GM12891 (cell line): Measurements from ENCODE around the gene LRWD1.
"Not testable (repeated sequence)": the region's sequence is repeated elsewhere in the genome, so short reads cannot be mapped to it uniquely, and the experiment has no call there.

Experiments
- DNase-seq: peaks from one replicate; pipeline ENCODE4 v3.0.0; 2011; ENCODE audit warnings: low spot score; ENCODE audit not compliant: insufficient read length
- FAIRE-seq: peaks from 2 replicates; lab custom pipeline; 2011; peaks lifted over from hg19 to GRCh38; lab: Jason Lieb, UNC
- PAX5 ChIP-seq: IDR thresholded peaks from 2 replicates; pipeline ENCODE4 v1.6.1; 2011; ENCODE audit warnings: low read length, moderate library complexity, mild to moderate bottlenecking; ENCODE audit not compliant: insufficient read depth, severe bottlenecking
- POLR2A ChIP-seq: IDR thresholded peaks from 2 replicates; pipeline ENCODE4 v1.6.1; 2011; ENCODE audit warnings: low read depth, low read length, control low read depth
- POLR2AphosphoS5 ChIP-seq: IDR thresholded peaks from 2 replicates; pipeline ENCODE4 v1.6.1; 2011; ENCODE audit warnings: low read depth, low read length, control low read depth
- POU2F2 ChIP-seq: IDR thresholded peaks from 2 replicates; pipeline ENCODE4 v1.6.1; 2011; ENCODE audit warnings: low read depth, mild to moderate bottlenecking, control low read depth, low read length, moderate library complexity
- SPI1 ChIP-seq: IDR thresholded peaks from 2 replicates; pipeline ENCODE4 v1.6.1; 2011; ENCODE audit warnings: low read depth, low read length, control low read depth
- TAF1 ChIP-seq: IDR thresholded peaks from 2 replicates; pipeline ENCODE4 v1.6.1; 2011; ENCODE audit warnings: low read depth, low read length, control low read depth

LRWD1 gene

DNA sequence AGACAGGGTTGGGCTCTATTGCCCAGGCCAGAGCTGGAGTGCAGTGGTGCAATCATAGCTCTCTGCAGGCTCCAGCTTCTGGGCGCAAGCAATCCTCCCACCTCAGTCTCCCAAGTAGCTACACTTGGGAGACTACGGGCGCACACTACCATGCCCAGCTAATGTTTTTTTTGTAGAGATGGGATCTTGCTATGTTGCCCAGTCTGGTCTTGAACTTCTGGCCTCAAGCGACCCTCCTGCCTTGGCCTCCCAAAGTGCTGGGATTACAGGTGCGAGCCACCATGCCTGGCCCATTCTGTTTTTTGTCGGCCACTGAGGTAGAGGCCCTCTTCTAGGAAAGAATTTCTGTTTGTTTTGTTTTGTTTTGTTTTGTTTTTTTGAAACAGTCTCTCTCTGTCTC lies 12.3 kb upstream of the LRWD1 start:
- DNase-seq (no peak), FAIRE-seq (no peak)
- TF ChIP-seq POLR2AphosphoS5: no peak
- TF ChIP-seq PAX5: no peak
- TF ChIP-seq POLR2A: no peak
- no peak for TF ChIP-seq POU2F2
- TF ChIP-seq SPI1: no peak
- no peak for TF ChIP-seq TAF1

- no peak for FAIRE-seq
- no peak for DNase-seq
- no peak for TF ChIP-seq POU2F2
- no peak for TF ChIP-seq TAF1
- no peak for TF ChIP-seq POLR2AphosphoS5
- no peak for TF ChIP-seq SPI1
- TF ChIP-seq POLR2A: no peak
These were observed 11.5 kb upstream of the LRWD1 start for GRCh38 chr7:102453319-102453718.

DNA sequence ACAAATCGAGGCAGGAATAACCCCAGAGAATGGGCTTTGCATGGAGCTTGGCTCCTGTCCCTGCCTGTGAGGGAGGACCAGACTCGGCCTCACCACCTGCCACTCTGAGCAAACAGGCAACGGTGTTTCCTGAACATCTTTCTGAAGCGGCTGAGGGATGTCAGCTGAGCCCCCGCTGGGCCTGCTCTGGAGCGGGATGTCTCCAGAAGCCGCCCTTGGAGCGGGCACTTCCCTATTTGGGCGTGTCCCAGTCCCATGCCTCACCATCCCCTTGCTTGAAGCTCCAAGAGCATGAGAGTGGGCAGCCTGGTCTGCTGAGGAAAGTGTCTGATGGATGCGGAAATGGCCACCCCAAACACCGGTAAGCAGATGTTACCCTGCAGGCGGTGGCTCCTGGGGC lies 10.3 kb upstream of the LRWD1 start:
- DNase-seq (no peak), FAIRE-seq (no peak)
- TF ChIP-seq PAX5: no peak
- no peak for TF ChIP-seq POLR2AphosphoS5
- TF ChIP-seq POU2F2: no peak
- TF ChIP-seq SPI1: no peak
- no peak for TF ChIP-seq TAF1
- no peak for TF ChIP-seq POLR2A

GRCh38 chr7:102454932-102455331 lies 9.9 kb upstream of the LRWD1 start:
- FAIRE-seq, DNase-seq: not testable (repeated sequence)

GRCh38 chr7:102455596-102455995 lies 9.2 kb upstream of the LRWD1 start:
- no peak for FAIRE-seq
- no peak for DNase-seq
- TF ChIP-seq SPI1: no peak
- TF ChIP-seq POLR2A: no peak
- no peak for TF ChIP-seq POLR2AphosphoS5
- TF ChIP-seq POU2F2: no peak
- TF ChIP-seq PAX5: no peak
- no peak for TF ChIP-seq TAF1

DNA sequence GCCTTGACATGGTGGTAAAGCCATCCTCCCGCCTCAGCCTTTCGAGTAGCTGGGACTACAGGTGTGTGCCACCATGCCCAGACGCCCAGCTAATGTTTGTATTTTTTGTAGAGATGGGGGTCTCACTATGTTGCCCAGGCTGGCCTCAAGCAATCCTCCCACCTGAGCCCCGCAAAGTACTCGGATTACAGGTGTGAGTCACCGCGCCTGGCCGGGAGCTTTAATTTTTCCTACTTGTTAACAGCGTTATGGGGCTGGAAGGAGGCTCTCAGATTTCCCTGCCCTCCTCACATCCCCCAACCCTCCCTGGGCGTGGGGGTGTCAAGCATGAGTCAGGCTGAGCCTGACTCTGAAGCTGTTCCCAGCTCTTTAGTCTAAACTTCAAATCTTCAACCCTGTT lies 8.5 kb upstream of the LRWD1 start:
- TF ChIP-seq POLR2A (no peak), SPI1 (no peak), POLR2AphosphoS5 (no peak), TAF1 (no peak), POU2F2 (no peak), PAX5 (no peak)
- FAIRE-seq (no peak), DNase-seq (no peak)

DNA sequence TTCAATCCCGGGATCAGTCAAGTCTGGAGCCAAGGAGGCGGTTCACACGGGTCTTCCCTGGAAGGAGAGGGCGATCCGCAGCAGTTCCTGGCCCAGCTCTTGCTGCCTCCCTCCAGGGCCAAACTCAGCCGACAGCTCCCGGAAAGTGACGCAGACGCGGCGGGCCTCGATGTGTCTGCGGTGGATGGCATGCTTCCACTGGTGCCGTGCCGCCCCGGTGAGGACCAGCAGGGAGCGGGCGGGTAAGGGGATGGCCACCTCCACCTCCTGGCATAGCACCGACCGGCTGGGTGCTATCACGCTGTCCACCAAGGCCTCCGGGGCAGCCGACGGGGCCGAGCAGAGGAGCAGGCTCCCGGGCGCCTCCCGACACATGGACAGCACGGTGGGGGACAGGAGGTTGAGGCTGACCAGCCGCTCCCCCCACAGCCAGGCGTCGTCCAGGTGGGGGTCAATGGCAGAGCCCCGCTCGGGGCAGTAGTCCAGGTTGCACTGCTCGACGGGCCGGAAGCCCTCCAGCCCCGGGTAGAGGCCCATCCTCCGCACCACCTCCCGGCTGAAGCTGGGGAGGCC lies 7.3 kb upstream of the LRWD1 start:
- TF ChIP-seq SPI1 (no peak), POU2F2 (no peak), TAF1 (no peak), POLR2AphosphoS5 (no peak), POLR2A (no peak), PAX5 (no peak)
- no peak for FAIRE-seq
- DNase-seq: no peak

DNA sequence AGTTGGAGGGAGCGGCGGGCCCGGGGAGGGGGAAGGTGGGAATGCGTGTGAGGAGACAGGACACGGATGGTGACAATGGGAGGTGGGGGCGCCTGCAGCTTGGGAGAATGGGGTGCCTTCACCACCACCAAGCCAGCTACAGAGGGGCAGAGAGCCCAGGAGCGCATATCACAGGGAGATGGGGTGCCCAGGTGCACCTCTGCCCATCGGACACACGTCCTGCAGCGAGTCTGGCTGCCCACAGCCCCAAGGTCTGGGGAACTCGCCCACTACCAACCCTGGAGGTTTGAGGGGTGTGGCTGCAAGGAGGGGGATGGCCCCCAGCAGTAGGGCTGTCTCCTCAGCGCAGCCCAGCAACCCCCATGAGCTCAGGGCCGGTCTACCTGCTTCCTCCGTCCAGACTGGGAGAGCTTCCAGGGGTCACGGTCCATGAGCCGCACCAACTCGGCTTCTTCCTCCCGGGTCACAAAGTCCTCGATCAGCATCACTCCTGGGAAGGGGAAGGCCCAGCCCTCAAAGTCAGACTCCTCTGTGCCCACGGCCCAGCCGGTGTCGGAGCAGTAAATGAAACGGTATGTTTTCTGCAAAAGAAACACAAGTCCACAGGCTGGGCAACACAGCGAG lies 5.5 kb upstream of the LRWD1 start:
- DNase-seq: no peak
- TF ChIP-seq POU2F2 (no peak), SPI1 (no peak), TAF1 (no peak), PAX5 (no peak), POLR2AphosphoS5 (no peak), POLR2A (no peak)
- no peak for FAIRE-seq

GRCh38 chr7:102460467-102460866 lies 4.3 kb upstream of the LRWD1 start:
- FAIRE-seq (no peak), DNase-seq (no peak)
- TF ChIP-seq POLR2AphosphoS5 (no peak), PAX5 (no peak), SPI1 (no peak), POLR2A (no peak), POU2F2 (no peak), TAF1 (no peak)

GRCh38 chr7:102463841-102464576 lies 775 bp upstream of the LRWD1 start:
- FAIRE-seq (no peak), DNase-seq (no peak)
- no peak for TF ChIP-seq POU2F2
- TF ChIP-seq PAX5: no peak
- no peak for TF ChIP-seq POLR2A
- no peak for TF ChIP-seq POLR2AphosphoS5
- TF ChIP-seq TAF1: no peak
- TF ChIP-seq SPI1: no peak
